PC-9 (cell line): ENCODE results near the gene CREBBP.

Experiments used
- CTCF ChIP-seq: fragments of 200-600 bp; sonication (generic); conservative IDR thresholded peaks from 2 replicates; pipeline ENCODE4 v1.6.1; 2017; ENCODE audit warnings: mixed run types, antibody characterized with exemption, mild to moderate bottlenecking, moderate library complexity
- EZH2 ChIP-seq: fragments of 200-600 bp; sonication (generic); IDR thresholded peaks from 2 replicates; pipeline ENCODE4 v1.8.0; 2017; ENCODE audit warnings: antibody characterized with exemption, low read depth

GRCh38 chr16:3906363-3906762 lies 25.9 kb upstream of the CREBBP start:
- TF ChIP-seq CTCF (no peak), EZH2 (no peak)
